GM19397 (cell line): ENCODE data around the gene MX2.

Experiments
- ATAC-seq: cut with Tn5 transposase; IDR thresholded peaks from one replicate; pipeline ENCODE4 v1.9.1; 2021; ENCODE audit warnings: mild to moderate bottlenecking, moderate library complexity; ENCODE audit not compliant: unreplicated experiment

Gene MX2

DNA sequence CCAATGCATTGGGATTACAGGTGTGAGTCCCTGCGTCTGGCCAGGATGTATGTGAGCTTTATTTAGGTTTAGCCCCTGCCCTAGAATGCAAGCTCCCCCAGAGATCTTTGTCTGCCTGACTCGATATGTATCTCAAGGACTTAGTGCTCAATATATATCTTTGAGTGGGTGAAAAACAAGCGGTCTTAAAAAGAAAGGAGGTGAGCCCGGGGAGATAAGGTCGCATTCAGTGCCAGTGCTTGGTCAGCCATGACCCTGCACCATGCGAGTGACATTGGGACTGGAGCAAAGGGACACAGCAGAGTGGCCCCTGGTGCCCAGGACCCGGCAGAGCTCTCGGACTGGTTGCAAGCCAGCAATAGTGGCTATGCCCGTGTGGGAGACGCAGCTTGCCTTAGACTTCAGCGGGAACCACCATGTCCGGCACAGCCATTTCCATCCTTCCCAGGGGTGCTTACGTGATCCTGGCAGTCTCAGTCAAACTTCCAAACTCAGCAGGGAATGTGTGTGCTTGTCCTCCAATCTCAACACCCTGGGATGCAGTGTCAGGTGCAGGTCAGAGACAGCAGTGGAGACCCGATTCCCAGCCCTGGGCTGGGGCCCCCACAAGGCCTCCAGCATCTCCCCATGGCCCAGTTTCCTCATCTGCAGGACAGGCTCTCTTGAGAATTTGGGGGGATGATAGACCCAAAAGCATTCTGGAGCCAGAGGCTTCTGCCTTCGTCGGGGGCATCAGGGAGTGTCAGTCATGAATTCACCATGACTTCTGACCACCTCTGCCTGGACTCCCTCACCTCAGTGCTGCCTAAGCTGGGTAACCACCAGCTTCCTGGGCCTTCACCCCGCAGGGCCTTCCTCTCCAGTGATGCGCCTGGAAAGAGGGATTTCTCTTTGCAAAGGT is 1.8 kb downstream of the MX2 start:
- no peak for ATAC-seq

DNA sequence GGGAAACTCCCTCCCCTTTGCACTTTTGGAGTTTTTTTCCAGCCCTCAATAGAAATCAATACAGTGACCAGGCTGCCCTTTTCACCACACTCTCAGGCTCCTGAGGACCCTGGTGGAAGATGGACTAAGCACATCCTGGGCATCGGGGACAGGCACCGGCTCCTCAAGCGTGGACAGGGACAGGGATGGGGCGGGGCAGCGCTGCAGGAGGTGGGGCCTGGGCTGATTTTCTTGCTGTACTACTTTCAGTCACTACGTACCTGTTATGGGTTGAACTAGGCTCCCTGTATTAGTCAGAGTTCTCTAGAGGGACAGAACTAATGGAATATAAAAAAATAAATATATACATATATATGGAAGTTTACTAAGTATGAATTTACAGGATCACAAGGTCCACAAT is 2.5 kb downstream of the MX2 start:
- no peak for ATAC-seq

DNA sequence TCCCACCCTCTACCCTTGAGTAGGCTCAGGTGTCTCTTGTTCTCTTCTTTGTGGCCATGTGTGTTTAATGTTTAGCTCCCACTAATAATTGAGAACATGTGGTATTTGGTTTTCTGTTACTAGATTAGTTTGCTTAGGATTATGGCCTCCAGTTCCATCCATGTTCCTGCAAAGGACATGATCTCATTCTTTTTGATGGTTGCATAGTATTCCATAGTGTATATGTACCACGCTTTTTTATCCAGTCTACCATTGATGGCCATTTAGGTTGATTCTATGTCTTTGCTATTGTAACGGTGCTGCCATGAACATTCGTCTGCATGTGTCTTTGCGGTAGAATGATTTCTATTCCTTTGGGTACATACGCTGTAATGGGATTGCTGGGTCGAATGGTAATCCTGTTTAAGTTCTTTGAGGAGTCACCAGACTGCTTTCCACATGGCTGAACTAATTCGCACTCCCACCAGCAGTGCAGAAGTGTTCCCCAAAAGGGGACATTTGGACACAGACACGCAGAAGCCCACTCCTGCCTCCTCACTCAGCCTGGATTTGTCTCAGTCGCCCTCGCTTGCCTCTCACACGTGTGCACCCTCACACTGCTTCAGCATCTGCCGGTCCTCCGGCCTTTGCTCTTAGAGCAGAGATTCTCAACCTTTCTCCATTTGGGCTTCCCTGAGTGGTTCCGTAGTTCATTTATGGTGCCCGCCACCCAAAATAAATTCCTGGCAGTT is 3.7 kb downstream of the MX2 start:
- no peak for ATAC-seq

DNA sequence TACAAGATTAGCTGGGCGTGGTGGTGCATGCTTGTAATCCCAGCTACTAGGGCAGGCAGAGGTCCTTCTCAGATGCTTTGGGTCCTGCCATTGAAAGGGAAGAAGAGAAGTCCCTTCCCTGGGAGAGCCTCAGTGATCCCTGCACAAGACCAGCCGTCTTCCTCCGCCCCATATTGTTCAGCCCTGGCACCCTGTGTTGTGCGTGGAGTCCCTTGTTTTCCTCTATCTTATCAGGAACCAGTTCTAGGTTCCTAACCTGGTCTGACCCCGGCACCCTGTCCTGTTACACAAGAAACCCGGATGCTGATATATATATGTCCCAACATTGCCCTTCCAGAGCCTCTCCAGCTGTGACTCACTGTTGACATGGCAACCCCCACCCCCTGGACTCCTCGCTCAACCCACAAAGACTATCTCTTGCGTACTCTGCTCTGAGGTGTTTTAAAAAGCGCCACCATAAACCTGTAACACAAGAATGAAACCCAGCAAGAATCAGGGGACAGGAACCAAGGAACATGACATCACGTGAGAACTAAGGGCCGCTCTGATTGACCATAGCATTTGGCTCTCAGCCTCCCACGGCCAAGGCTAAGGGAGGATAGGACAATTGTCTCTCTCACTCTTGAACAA is 4.8 kb downstream of the MX2 start:
- ATAC-seq: no peak

DNA sequence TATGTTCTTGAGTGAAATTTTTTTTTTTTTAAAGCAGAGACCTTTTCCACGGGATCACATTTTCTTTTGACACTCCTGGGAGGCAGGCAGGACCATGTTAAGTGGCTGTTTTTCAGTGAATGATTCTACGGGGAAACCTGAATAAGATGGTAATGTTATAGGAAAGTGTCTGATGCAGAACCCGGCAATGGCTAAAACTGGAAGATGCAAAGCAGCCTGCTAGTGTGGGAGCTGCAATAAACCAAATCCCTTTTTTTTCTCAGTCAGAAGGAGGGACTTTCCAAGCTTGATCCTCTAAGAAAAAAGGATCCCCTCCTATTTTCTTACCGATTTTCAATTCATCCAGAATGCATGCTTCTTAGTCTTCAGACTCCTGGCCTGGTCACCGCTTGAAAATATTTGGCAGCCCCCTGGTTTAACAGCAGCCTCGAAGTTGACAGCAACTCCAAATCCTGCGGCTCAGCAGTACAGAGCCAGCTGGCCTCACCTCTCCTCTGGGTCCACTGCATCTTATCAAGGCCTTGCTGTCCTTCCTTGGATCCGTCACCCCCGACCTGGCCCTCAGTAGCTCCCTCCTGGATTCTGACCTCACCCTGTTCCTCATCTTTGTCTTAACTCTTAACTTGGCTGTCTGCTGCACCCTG is 5.6 kb downstream of the MX2 start:
- ATAC-seq: no peak

DNA sequence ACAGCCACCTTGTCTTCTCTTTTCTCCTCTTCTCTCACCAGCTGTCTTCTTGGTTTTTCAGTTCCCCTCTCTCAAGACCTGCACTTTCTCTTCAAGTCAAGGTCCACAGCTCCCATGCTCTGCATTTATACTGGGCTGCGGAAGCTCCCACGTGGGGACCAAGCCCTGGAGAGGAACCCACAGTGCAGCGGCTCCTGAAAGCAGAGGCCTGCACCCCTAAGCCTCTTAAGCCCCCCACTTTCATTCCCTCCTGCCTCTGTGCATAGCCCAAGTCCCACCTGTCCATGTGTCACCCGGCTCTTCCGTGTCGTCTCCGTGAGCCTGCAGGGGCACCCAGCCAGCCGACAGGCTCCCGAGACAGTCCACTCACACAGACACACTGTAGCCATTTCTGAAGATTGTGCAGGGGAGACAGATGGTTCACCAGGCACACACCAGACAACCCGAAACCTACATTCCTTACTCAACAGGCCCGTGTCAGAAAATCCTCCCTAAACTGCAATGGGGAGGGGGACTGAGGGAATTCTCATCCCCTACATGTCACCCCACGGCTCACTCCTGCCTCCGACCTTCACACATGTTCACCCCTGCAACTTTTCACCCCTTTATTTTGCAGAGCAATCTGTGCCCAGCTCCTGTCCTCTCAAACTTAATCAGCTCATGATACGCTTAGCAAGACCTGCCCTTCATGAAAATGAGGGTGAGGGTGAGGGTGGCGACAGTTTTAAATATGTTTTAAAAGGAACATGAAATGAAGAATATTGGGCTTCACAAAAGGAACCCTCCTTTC is 6.3 kb downstream of the MX2 start:
- peak; percentile 62 for ATAC-seq

DNA sequence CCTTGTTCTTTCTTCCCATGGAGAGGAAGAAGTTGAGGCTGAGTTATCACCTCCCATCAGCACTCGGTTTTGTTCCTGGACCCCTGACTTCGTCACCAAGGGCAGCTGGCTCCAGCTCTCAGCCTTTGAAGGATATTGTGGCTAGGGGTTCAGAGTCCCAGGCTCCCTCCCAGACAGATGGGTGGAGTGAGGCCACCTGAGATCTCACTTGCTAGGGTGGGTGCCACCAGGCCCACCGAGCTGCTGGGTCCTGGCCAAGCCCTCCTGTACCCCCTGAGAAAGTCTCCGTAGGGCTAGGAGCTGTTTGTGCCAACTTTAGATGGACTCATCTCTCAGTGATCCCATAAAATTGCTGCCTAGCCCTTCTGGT is 6.9 kb downstream of the MX2 start:
- ATAC-seq: no peak

DNA sequence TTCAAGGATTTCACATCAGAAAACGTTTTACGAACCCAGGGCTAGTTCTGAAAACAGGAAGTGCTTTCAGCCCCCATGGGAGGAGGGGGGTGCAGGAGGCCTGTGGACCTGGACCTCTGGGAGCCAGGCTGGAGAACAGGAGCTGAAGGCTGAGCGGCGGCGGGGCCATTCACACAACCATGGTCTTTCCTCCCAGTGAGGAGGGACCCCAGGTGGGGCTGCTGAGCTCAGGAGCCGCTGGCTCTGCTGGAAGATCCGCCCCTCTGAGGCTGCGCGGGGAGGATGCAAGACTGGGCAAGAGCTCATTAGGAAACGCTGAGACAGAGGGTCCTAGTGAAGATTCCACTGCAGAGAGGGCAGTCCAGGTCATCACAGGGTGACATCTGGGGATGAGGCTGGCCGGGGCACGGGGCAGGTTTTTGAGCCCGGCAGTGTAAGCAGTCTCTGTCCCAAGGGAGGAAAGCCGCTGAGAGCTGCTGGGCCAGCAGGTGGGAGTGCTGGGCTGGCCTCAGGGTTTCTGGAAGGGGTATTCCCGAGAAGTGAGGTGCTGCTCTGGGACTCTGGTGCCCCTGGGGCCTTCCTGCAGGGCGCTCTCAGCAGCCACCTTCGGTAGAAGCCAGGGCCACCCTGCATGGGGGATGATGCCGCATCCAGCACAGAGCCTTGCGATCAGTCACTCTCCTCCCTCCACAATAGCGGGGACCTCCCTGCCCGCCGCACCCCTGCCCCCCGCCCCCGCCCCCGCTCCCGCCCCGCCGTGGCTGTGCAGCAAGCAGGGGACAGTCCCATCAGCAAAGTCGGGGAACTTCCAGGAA is 7.5 kb downstream of the MX2 start:
- peak; percentile 41 for ATAC-seq

DNA sequence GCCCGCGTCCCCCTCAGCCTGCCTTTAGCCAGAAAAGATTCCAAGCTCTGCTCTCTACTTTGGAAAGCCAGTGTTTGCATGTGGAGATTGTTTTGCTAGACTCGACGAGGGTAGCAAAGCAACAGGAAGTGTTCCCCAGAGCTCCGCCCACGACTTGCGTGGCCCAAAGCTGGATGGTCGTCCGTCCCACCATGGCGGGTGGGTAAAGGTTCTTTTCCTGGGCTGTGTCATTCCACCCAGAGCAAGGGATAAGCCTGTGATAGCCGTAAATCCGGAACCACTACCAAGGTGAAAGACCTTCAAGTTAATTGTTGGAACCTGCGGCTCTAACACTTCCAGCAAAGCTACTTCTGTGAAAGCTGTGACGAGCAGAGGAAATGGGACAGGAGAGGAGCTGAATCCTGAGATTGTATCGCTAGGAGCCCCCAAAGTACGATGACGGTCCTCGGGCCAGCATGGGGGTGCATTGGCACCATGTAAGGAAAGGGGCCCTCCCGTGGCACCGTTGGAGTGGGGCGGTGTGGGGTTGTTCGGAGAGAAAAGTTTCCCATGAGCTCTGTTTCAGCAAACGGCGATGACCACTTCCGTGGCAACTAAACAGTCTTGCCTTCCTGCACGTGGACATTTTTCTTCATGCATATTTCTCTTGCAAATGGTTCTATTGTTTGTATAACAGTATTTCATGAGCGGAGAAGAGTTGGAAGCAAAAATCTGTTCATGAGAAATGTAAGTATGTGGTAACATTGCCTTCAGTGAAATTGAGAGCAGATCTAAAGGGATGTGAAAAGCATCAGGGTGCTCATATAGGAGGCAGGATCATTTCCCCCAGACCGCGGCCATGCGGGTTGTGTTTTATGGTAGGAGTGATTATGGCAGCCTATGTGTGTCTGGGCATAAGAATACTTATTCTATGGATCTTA is 8.4 kb downstream of the MX2 start:
- ATAC-seq: no peak

DNA sequence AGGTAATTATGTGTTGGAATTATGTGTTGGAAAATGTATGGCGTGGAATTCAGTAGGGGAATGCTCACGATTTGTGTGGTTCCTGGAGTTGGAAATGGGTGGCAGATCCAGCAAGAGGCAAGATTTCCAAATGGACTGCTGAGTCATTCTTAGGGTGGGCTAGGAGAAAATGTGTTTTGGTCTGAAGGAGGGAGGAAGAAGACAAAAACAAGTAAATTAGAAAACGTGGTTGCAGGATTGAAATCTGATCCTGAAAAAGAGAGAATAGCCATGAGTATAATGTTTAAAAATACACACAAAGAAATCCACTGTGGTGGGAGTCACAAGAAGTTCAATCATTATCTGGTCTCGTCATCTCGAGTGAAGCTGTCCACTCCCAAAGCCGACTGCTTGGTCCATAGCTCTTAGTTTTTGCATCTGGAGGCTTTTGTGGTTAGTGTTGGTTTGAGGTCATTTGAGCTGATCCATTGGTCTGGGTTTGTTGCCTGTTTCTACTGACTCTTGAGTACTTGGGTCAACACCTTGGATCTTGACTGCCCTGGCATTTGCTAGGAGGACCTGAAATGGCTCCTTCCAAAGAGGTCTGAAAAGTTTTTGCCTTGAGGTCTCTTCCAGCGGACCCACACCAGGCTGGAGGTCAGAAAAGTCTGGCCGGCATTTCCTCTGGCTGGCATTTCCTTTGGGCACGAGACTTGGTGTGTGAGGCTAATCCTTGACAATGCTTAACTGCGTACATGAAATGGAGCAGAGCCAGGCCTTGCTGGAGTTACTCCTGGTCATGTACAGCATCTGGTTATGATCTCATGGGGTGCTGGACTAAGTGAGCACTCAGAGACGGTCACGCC is 9.2 kb downstream of the MX2 start:
- ATAC-seq: no peak

DNA sequence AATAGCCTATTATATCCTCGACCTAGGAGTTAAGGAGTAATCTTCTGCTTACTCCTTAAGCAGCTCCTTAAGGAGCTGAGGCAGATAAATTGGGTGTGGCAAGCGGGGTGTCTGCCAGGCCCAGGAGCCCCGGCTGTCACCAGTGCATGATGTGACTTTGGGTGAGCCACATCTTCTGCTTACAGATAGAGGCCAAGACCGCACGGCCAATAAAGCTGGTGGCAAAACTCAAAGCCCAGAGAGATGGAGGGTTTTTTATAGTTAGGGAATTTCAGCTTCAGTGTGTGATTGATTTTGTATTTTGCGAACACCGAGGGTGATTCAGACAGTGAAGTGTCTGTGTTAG is 9.8 kb downstream of the MX2 start:
- no peak for ATAC-seq

DNA sequence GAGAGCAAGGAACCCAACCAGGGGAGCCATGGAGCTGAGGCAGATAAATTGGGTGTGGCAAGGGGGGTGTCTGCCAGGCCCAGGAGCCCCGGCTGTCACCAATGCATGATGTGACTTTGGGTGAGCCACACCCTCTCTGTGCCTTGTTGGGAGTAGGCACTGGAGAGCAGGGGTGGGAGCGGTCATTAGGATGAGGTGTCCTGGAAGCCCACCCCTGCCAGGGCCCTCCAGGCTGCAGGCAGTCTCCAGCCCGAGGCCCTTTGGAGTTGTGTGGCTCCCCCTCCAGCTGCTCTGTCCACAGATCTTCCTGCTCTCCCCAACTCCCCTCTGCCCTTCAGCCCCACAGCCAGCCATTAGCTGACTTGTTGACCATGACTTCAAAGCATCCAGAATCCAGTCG is 11.4 kb downstream of the MX2 start:
- ATAC-seq: no peak

DNA sequence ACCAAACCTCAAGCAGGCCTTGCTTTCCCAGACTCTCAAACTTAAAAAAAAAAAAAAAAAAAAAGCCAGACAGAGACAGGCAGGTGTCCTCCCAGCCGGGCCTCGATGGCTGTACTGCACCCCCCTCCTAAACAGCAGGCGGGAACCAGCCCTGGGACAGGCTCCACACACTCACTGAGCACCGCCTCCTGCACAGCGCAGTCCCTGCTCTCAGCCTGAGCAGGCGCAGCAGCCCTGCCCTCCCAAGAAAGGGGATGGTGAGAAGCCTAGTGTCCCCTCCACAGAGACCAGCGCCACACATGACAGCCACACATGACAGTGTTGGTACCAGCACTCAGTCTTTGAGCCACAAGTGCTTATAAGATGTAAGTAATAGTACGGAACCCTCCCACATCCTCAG is 11.9 kb downstream of the MX2 start:
- no peak for ATAC-seq

DNA sequence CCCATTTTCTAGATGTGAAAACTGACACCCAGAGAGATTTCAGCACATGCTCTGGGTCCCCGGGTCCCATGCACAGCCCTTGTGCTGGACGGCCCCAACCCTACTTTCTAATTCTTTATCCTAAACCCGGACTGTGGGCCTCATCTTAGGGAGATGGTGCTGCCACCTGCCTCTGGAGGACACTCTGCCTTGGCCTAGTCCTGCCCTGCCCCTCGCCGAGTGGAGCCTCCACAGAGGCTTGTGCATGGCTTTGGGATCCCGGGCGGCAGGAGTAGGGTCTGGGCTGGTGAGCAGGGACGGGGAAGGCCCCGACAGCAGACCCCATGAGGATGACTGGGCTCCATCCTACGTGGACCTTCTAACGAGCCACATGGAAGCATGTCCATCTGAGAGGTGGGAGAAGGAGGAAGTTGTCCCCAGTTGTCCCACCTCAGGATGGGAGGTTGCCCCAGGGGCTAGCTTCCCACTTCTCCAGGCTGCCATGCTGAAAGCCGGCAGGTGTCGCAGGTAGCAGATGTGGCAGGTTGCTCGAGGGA is 12.4 kb downstream of the MX2 start:
- ATAC-seq: no peak

DNA sequence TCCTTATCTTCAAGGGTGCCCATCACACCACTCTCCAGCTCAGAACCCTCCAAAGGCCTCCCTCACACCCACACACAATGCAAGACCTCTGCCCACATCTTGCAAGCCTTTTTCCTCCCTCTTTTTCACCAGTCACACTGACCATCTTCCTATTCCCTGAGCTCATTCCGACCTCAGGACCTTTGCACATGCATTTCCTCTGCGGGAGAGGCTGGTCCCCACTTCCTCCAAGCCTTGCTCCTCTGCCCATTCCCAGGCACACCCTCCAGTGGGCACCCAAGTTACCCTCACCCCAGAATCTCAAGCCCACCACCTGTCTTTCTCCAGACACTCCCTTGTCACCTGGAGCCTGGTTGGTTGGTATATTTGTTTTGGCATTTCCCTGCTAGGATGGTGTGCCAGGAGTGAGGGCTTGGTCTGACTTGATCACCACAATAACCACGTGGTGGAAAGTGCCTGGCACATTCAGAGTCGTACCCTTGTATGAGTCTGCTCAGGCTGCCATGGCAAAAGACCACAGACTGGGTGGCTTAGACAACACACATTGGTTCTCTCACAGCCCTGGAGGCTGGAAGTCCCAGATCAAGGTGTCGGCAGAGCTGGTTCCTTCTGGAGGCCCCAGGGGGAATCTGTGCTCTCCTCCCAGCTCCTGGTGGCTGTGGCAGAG is 13.2 kb downstream of the MX2 start:
- ATAC-seq: no peak

DNA sequence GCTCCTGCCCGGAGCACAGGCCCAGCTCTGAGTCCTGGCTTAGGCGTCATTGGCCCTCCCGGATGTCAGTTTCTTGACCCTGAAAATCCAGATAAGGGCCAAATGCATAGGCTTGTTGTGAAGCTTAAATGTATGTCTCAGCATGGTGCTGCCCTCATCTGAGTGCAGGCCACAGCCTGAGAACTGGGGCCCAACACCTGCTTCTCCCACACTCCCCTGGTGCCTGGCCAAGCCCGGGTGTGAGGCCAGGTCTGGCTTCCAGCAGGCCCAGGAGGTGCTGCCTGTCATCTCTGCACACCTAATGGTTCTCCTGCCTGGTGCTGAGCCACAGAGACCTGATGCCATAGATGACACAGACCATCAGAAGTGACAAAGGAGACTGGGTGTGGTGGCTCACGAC is 14.0 kb downstream of the MX2 start:
- no peak for ATAC-seq

DNA sequence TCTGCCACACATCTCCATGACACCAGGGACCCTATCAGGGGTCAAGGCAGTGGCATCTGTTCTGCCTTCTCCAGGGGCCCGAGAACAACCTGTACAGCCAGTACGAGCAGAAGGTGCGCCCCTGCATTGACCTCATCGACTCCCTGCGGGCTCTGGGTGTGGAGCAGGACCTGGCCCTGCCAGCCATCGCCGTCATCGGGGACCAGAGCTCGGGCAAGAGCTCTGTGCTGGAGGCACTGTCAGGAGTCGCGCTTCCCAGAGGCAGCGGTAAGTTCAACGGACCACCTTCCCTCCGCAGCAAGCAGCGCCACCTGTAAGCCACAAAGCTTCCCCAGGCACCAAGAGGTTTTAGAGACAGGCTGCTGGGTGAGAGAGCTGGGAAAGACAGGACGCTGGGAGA is 15.9 kb downstream of the MX2 start:
- ATAC-seq: no peak
